GM12865 (cell line): Measurements from ENCODE around the gene PRKAG3.
A peak's percentile ranks its signal among the peaks of the same experiment; 100 is the strongest.

Experiments
- DNase-seq: peaks from one replicate; pipeline ENCODE4 v3.0.0; 2010; ENCODE audit warnings: low read depth
- H3K4me3 ChIP-seq: 2 replicates; pipeline ENCODE4 v1.5.1; 2011; ENCODE audit warnings: mild to moderate bottlenecking, low read depth, low read length, control low read depth
- TF ChIP-seq, protein P1 (sequence below): IDR thresholded peaks from 2 replicates; pipeline ENCODE4 v1.5.1; 2011; ENCODE audit warnings: low read length, control low read depth, low read depth, inconsistent platforms; ENCODE audit not compliant: insufficient read depth; ENCODE audit errors: missing control alignments

PRKAG3 gene

DNA sequence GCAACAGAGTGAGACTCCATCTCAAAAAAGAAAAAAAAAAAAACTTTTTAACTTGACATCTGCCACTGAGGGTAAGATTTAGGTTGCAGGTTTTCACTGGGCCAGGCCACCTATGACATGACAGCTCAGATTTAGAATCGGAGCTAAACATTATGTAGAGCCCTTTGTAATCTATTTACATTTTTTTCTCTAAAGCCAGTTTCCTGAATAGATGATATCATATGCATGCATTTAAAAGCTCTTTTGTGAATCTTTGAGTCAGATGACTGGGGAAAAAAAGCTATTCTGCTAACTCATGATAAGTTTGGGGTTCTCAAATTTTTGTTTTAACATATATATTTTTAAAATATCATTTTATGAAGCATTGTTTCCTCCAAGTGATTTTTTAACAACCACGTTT lies 21.3 kb downstream of the PRKAG3 start:
- no peak overlapping the region for H3K4me3 ChIP-seq
- TF ChIP-seq, protein P1, sequence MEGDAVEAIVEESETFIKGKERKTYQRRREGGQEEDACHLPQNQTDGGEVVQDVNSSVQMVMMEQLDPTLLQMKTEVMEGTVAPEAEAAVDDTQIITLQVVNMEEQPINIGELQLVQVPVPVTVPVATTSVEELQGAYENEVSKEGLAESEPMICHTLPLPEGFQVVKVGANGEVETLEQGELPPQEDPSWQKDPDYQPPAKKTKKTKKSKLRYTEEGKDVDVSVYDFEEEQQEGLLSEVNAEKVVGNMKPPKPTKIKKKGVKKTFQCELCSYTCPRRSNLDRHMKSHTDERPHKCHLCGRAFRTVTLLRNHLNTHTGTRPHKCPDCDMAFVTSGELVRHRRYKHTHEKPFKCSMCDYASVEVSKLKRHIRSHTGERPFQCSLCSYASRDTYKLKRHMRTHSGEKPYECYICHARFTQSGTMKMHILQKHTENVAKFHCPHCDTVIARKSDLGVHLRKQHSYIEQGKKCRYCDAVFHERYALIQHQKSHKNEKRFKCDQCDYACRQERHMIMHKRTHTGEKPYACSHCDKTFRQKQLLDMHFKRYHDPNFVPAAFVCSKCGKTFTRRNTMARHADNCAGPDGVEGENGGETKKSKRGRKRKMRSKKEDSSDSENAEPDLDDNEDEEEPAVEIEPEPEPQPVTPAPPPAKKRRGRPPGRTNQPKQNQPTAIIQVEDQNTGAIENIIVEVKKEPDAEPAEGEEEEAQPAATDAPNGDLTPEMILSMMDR = no peak
- DNase-seq = no peak

DNA sequence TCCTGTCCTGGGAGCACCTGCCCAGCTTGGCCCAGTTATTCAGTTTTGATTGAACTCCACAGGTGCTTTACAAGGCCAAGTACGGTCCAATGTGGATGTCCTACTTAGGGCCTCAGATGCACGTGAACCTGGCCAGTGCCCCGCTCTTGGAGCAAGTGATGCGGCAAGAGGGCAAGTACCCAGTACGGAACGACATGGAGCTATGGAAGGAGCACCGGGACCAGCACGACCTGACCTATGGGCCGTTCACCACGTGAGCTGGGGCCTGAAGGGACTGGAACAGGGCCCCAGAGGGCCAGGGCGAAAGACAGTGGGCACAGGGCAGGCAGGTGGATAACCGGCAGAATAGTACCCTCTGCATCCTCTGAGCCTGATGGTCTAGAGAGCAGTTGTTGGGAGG lies 22.1 kb downstream of the PRKAG3 start:
- DNase-seq = no peak
- no peak overlapping the region for H3K4me3 ChIP-seq
- TF ChIP-seq, protein P1 = no peak

DNA sequence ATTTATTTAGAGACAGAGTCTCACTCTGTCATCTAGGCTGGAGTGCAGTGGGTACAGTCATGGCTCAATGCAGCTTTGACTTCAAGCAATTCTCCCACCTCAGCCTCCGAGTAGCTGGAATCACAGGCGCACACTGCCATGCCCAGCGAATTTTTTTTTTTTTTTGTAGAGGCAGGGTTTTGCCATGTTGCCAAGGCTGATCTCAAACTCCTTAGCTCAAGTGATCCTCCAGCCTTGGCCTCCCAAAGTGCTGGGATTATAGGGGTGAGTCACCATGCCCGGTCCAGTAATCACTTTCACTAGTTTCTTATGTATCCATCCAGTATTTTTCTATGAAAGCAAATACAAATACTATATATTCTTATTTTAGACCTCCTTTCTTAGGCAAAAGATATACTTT lies 24.0 kb downstream of the PRKAG3 start:
- H3K4me3 ChIP-seq = no peak overlapping the region
- TF ChIP-seq, protein P1 = no peak
- DNase-seq = no peak

DNA sequence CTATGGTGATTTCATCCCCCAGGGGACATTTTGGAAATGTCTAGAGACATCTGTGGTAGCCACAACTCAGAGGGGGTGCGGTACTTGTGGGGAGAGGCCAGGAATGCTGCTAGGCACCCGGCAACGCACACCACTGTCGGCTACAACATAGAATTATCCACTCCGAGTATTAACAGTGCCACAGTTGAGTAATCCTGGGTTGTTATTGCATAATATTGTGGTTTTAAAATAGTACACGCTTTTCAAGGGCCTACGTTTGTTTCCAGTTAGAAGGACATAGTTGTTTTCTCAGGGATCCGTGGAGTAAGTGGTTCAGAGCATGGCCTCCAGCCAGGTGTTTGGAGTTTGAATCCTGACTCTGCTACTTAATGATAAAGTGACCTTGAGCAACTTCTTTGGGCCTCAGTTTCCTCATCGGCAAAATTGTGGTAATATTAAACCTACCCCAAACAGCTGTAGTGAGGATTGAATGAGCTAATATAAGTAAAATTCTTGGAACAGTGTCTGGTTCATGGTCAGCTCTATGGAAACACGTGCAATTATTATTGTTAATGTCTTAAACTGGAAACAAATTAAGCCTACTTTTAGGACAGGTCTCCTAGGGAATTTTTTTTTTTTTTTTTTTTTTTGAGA lies 25.1 kb downstream of the PRKAG3 start:
- H3K4me3 ChIP-seq = no peak overlapping the region
- DNase-seq = peak; percentile 75
- TF ChIP-seq, protein P1 = no peak

DNA sequence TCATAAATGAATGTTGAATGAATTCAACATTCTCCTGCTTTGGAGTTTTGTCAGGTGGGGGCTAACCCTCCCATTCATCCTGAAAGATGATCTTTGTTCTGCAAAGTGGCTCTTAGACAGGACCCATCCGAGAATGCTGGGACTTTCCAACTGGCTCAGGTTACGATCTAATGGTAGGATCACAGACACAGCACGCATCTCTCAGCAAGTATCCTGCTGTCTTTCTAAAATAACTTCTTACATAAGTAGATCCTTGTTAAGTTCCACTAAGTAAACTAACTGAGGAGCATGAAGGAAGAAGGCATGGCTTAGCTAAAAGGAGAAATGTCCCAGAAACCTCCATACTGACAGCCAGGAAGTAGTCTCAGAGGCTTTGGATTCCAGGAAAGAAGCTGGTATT lies 26.0 kb downstream of the PRKAG3 start:
- H3K4me3 ChIP-seq = peak overlapping the region; percentile 39
- peak; percentile 58 for DNase-seq
- TF ChIP-seq, protein P1 = no peak

DNA sequence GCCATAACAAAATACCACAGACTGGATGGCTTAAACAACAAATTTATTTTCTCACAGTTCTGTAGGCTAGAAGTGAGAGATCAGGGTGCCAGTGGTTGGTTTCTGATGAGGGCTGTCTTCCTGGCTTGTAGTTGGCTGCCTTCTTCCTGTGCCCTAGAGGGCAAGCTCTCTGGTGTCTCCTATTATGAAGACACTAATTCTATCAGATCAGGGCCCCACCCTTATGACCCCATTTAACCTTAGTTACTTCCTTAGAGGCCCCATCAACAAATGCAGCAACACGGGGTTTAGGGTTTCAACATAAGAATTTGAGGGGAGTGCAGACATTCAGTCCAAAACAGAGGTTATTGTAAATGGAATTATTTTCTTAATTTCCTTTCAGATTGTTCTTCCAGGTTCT lies 26.8 kb downstream of the PRKAG3 start:
- H3K4me3 ChIP-seq = no peak overlapping the region
- TF ChIP-seq, protein P1 = no peak
- no peak for DNase-seq

DNA sequence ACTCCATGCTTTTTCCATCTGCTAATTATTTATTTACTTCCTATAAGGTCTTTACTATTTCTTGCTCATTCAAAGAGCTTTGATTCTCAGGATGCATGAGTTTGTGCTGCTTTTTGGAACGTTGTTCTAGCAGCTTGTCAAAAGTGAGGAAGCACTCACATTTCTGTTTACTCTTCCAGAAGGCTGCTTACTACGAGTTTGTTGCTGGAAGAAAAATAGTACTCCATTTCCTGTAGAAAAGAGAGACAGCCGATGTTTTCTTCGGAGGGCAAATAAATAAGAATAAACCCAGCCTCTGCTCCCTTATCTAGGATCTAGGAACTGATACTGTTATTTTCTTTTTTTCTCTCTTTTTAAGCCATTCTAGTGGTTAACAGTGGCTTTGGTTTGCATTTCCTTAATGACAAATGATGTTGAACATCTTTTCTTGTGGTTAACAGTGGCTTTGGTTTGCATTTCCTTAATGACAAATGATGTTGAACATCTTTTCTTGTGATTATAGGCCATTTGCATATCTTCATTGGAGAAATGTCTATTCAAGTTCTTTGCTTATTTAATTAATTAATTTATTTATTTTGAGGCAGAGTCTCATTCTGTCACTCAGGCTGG lies 29.1 kb downstream of the PRKAG3 start:
- no peak overlapping the region for H3K4me3 ChIP-seq
- TF ChIP-seq, protein P1 = no peak
- DNase-seq = no peak
